ENCODE data around the gene GBP7.
"Not testable (repeated sequence)": the region's sequence is repeated elsewhere in the genome, so short reads cannot be mapped to it uniquely, and the experiment has no call there.

Gene GBP7

GRCh38 chr1:89149229-89149628 is 26.6 kb downstream of the GBP7 start:
- no peak for TF ChIP-seq ZNF274 (IDR thresholded peaks at IDR 0.05; ENCODE audit: low read depth, low read length)
- no peak overlapping the region for H3K4me3 ChIP-seq (ENCODE audit: low read length)

GRCh38 chr1:89147678-89148658 is 27.8 kb downstream of the GBP7 start:
- H3K4me3 ChIP-seq (ENCODE audit: low read length), result no peak overlapping the region
- no peak for TF ChIP-seq ZNF274 (IDR thresholded peaks at IDR 0.05; ENCODE audit: low read depth, low read length)

GRCh38 chr1:89146721-89147120 is 29.1 kb downstream of the GBP7 start:
- H3K4me3 ChIP-seq (ENCODE audit: low read length), result no peak overlapping the region
- TF ChIP-seq ZNF274 (IDR thresholded peaks at IDR 0.05; ENCODE audit: low read depth, low read length), result no peak

GRCh38 chr1:89143484-89143883 is 32.3 kb downstream of the GBP7 start:
- no peak overlapping the region for H3K4me3 ChIP-seq (ENCODE audit: low read length)
- no peak for TF ChIP-seq ZNF274 (IDR thresholded peaks at IDR 0.05; ENCODE audit: low read depth, low read length)

DNA sequence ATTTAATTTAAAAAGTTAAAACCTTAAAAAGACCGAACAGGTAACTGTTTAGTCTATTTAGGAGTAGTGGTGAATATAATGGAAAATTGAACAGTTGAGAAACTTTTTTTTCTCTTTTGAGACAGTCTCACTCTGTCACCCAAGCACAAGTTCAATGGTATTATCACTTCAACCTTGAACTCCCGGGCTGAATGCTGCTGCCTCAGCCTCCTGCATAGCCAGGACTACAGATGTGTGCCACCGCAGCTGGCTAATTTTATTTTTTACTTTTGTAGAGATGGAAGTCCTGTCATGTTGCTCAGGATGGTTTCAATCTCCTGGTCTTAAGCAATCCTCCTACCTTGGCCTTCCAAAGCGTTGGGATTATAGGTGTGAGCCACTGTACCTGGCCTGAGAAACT is 33.6 kb downstream of the GBP7 start:
- H3K4me3 ChIP-seq (ENCODE audit: low read length), result no peak overlapping the region
- TF ChIP-seq ZNF274 (IDR thresholded peaks at IDR 0.05; ENCODE audit: low read depth, low read length), result no peak

GRCh38 chr1:89133747-89134146 is 42.1 kb downstream of the GBP7 start:
- H3K4me3 ChIP-seq (ENCODE audit: low read length), result no peak overlapping the region
- TF ChIP-seq ZNF274 (IDR thresholded peaks at IDR 0.05; ENCODE audit: low read depth, low read length), result no peak

DNA sequence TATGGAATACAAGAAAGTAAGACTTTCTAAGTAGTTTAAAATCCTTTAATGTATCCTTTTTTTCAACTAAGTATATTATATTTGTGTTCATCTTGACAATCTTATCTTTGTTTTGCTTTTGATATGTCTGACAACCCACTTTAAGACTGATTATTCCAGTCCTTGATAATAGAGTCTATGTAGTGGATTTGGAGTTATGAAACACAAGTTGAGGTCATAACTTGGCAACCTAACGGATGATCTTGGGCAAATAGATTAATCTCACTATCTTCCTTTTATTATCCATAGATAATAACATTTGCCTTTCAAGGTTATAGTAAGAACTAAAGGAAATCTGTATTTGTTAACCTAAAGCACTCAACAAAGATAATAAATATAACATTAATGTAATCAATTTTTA is 45.1 kb downstream of the GBP7 start:
- no peak overlapping the region for H3K4me3 ChIP-seq (ENCODE audit: low read length)
- TF ChIP-seq ZNF274 (IDR thresholded peaks at IDR 0.05; ENCODE audit: low read depth, low read length), result no peak

- no peak for TF ChIP-seq ZNF274 (IDR thresholded peaks at IDR 0.05; ENCODE audit: low read depth, low read length)
- no peak overlapping the region for H3K4me3 ChIP-seq (ENCODE audit: low read length)
Measured at GRCh38 chr1:89129911-89130310, 45.9 kb downstream of the GBP7 start.

DNA sequence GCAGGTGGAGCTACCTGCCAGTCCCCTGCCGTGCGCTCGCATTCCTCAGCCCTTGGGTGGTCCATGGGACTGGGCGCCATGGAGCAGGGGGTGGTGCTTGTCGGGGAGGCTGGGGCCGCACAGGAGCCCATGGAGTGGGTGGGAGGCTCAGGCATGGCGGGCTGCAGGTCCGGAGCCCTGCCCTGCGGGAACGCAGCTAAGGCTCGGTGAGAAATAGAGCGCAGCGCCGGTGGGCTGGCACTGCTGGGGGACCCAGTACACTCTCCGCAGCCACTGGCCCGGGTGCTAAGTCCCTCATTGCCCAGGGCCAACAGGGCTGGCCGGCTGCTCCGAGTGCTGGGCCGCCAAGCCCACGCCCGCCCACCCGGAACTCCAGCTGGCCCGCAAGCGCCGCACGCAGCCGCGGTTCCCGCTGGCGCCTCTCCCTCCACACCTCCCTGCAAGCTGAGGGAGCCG is 47.8 kb downstream of the GBP7 start:
- H3K4me3 ChIP-seq (ENCODE audit: low read length), result not testable (repeated sequence)

DNA sequence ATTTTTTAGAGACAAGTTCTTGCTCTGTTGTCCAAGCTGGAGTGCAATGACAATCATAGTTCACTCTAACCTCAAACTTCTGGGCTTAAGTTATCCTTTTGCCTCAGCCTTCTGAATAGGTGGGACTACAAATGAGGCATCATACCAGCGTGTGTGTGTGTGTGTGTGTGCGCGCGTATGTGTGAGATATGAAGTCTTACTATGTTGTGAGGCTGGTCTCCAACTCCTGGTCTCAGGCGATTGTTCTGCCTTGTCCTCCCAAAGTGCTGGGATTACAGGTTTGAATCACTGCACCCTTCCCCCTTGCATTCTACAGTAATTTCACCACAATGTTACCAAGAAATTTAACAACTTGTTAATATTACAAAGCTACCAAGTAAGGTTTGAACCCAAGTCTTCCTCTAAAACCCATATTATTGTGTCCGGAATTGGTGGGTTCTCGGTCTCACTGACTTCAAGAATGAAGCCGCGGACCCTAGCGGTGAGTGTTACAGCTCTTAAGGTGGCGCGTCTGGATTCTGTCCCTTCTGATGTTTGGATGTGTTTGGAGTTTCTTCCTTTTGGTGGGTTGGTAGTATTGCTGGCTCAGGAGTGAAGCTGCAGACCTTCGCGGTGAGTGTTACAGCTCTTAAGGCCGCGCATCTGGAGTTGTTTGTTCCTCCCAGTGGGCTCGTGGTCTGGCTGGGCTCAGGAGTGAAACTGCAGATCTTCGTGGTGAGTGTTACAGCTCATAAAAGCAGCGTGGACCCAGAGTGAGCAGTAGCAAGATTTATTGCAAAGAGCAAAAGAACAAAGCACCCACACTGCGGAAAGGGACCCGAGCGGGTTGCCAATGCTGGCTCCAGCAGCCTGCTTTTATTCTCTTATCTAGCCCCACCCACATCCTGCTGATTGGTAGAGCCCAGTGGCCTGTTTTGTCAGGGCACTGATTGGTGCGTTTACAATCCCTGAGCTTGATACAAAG is 48.9 kb downstream of the GBP7 start:
- H3K4me3 ChIP-seq (ENCODE audit: low read length), result peak overlapping the region; percentile 59; the same call in 1 of the 2 replicates

DNA sequence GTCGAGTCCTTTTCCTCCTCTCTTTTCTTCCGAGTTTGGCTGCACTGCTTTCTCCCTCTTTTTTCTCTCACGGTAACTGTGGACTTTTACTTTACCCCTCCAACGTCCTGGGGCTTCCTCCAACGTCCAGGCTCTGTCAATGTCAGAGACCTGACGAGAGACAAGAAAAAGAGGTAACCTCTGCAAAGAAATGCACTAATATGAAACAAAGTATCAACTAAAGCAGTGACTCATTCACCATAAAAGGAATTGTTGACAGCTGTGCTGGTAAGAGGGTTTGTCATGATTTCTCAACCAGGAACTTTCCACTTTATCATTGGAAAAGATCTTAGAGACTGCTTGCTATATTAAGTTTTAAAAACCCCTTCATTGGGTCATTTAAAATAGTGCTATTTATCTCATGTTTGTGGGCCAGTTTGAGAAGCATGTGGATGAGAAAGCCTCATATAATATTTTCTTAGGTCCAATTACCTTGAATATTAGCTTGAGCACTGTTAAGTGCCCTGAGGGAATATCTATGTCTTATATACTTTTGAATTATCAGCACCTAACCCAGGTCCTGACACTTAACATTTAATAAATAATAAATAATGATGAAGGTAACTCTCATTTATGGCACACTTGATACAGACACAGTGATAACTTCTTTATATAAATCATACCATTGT is 49.8 kb downstream of the GBP7 start, which contains the start of gene GBP2:
Gene GBP2 (minus strand): TSS at position 202 of the 668 bp plus-strand sequence. CDS start 4,148 bp downstream, outside the sequence.
- no peak for TF ChIP-seq ZNF274 (IDR thresholded peaks at IDR 0.05; ENCODE audit: low read depth, low read length)
- peak within 1 kb of the TSS; percentile 99 for H3K4me3 ChIP-seq (ENCODE audit: low read length)

DNA sequence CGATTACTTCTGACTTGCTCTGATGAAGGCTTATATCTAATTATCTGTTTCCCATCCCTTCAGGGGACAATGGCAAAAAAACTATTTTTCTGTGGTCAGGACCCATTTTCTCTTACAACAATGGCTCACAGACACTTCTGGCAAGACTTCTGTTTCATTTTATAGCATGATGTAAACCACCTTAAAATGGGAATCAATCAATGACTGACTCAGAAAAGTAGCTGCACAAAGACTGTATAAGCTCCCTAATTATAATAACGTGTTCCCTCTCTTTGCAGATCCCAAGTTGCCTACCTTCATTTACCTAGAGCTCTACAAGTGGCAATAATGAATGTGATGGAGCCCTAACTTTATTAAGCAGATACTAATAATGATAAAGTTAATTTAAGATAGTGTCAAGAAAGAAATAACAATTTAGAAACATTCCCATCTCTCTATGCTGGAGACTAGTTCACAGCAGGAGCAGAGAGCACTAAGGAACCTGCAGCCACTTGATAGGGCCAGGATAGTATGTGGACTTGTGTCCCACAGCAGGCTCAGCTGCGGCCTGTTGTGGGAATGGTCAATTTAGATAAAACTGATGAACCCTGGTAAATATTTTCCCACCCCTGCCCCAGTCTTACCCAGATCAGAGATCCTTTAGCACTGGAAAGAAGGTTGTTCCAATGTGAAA is 50.4 kb downstream of the GBP7 start:
- peak overlapping the region; percentile 99 for H3K4me3 ChIP-seq (ENCODE audit: low read length)
- no peak for TF ChIP-seq ZNF274 (IDR thresholded peaks at IDR 0.05; ENCODE audit: low read depth, low read length)

GRCh38 chr1:89121641-89122040 is 54.2 kb downstream of the GBP7 start:
- TF ChIP-seq ZNF274 (IDR thresholded peaks at IDR 0.05; ENCODE audit: low read depth, low read length), result no peak

More at GRCh38 chr1:89121641-89122040, 54.2 kb downstream of the GBP7 start:
- no peak overlapping the region for H3K4me3 ChIP-seq (ENCODE audit: low read length)

Data from GM08714 (cell line).